Hepatocyte (in vitro differentiated cells): ENCODE data around the gene SLX4. TPM values are rescaled to one million over a fixed set of nuclear protein-coding genes. Genes with fewer than 3 reads are reported as not detected.

Source experiments
- DNase-seq: peaks from one replicate; pipeline ENCODE4 v3.0.0-alpha.2; 2016; ENCODE audit warnings: low spot score
- H2AFZ ChIP-seq: fragments of 200-600 bp; sonication (generic); 2 replicates; pipeline ENCODE4 v1.6.0; 2016; ENCODE audit warnings: antibody characterized with exemption, mild to moderate bottlenecking
- H3K27ac ChIP-seq: fragments of 200-600 bp; sonication (generic); 2 replicates; pipeline ENCODE4 v1.5.1; 2016; ENCODE audit warnings: mild to moderate bottlenecking
- H3K27me3 ChIP-seq: fragments of 200-600 bp; sonication (generic); 2 replicates; pipeline ENCODE4 v1.6.1; 2016
- H3K36me3 ChIP-seq: fragments of 200-600 bp; sonication (generic); replicated peaks from 2 replicates; pipeline ENCODE4 v1.5.1; 2016; ENCODE audit warnings: low read depth; ENCODE audit not compliant: insufficient read depth
- H3K4me1 ChIP-seq: fragments of 200-600 bp; sonication (generic); 2 replicates; pipeline ENCODE4 v1.5.1; 2016; ENCODE audit warnings: mild to moderate bottlenecking, moderate library complexity; ENCODE audit not compliant: insufficient read depth
- H3K4me2 ChIP-seq: fragments of 200-600 bp; sonication (generic); 2 replicates; pipeline ENCODE4 v1.6.0; 2016
- H3K4me3 ChIP-seq: fragments of 200-600 bp; sonication (generic); 2 replicates; pipeline ENCODE4 v1.5.1; 2016; ENCODE audit warnings: mild to moderate bottlenecking
- H3K79me2 ChIP-seq: fragments of 200-600 bp; sonication (generic); 2 replicates; pipeline ENCODE4 v1.6.0; 2017; ENCODE audit warnings: mild to moderate bottlenecking
- H3K9me2 ChIP-seq: fragments of 200-600 bp; sonication (generic); replicated peaks from 2 replicates; pipeline ENCODE4 v1.6.0; 2017; ENCODE audit warnings: mild to moderate bottlenecking; ENCODE audit not compliant: insufficient read depth
- H3K9me3 ChIP-seq: fragments of 200-600 bp; sonication (generic); 2 replicates; pipeline ENCODE4 v1.5.1; 2016; ENCODE audit warnings: low read depth, mild to moderate bottlenecking
- H4K20me1 ChIP-seq: fragments of 200-600 bp; sonication (generic); 2 replicates; pipeline ENCODE4 v1.6.0; 2016; ENCODE audit warnings: mild to moderate bottlenecking; ENCODE audit not compliant: insufficient read depth, poor library complexity, severe bottlenecking
- EZH2 ChIP-seq: fragments of 200-600 bp; sonication (generic); IDR thresholded peaks from 2 replicates; pipeline ENCODE4 v1.6.1; 2016; ENCODE audit warnings: antibody characterized with exemption, mild to moderate bottlenecking, borderline replicate concordance
- EZH2phosphoT487 ChIP-seq: fragments of 200-600 bp; sonication (generic); IDR thresholded peaks from one replicate; pipeline ENCODE4 v1.6.1; 2018; ENCODE audit warnings: antibody characterized with exemption, mild to moderate bottlenecking, low read depth, moderate library complexity; ENCODE audit not compliant: unreplicated experiment, severe bottlenecking
- WGBS: methylation state at CpG from one replicate; pipeline ENCODE4 v1.1.6; 2016; ENCODE audit warnings: low lambda C conversion rate; ENCODE audit errors: missing lambda C conversion rate; 5-methylcytosine and 5-hydroxymethylcytosine counted together
- polyA plus RNA-seq: library from polyadenylated mRNA; unstranded; fragments of >200 nt; fragmentation: Nextera tagmentation; extraction: Ambion mirVana; gene quantifications from 2 replicates; pipeline ENCODE4 v1.2.1, GENCODE V29; 2016
- total RNA-seq: library from RNA; depleted of rRNA; stranded (reverse); fragments of >200 nt; gene quantifications from 2 replicates; pipeline ENCODE4 v1.2.3, GENCODE V29; 2014
- TF ChIP-seq, protein P1 (sequence below): fragments of 200-600 bp; sonication (generic); IDR thresholded peaks from 2 replicates; pipeline ENCODE4 v1.5.1; 2016; ENCODE audit warnings: antibody characterized with exemption, mild to moderate bottlenecking; ENCODE audit not compliant: poor library complexity

Gene SLX4
- total and polyA plus RNA-seq, 2 experiments from 2014 or later = 1.9 to 4.6 TPM

DNA sequence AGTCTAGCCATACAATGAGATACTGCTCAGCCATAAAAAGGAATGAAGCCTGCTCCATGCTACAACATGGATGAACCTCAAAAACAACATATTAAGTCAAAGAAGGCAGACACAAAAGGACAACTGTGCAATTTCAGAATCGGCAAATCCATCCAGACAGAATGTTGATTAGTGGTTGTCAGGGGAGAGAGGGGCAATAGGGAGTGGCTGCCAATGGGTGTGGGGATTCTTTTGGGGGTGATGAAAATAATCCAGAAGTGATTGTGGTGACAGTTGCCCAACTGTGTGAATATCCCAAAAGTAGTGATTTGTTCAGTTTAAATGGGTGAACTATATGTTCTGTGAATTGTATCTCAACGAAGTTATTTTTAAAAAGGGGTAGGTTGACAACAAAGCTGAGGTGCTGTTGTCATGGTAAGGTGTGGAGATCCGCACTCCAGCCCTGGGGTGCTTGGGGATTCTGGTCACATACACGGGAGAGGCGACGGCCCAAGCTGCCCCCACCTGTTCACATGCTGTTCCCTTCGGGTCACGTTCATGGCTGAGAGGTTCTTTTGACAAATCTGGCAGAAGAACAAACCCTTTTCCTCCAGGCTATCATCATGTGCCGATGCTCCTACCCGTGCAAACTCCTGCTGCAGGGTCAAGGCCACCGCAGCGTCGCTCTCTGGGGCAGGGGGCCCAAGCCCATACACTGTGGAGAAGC lies 9.6 kb downstream of the SLX4 start:
- Histone ChIP-seq H3K79me2 (no peaks in the 10 kb centered on the region), H2AFZ (no peak overlapping the region), H3K4me3 (no peak overlapping the region), H3K36me3 (no peaks in the 10 kb centered on the region), H3K4me1 (no peaks in the 10 kb centered on the region), H3K27me3 (no peaks in the 10 kb centered on the region), H3K27ac (no peak overlapping the region), H3K9me3 (peaks cover 5% of the 10 kb centered on the region), H4K20me1 (no peaks in the 10 kb centered on the region), H3K4me2 (no peak overlapping the region), H3K9me2 (no peaks in the 10 kb centered on the region)
- WGBS = 99% methylated on average over 13 of the region's 13 CpGs
- no peak for TF ChIP-seq EZH2phosphoT487
- DNase-seq = no peak

DNA sequence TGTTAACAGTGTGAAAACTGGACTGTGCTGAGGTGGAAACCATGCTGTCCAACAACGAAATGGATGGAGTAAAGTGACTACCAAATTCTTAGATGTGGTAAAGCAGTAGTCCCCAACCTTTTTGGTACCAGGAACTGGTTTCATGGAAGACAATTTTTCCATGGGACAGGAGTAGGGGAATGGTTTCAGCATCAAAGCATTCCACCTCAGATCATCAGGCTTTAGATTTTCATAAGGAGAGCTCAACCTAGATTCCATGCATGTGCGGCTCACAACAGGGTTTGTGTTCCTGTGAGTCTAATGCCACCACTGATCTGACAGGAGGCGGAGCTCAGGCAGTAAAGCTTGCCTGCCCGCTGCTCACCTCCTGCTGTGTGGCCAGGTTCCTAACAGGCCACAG lies 11.5 kb downstream of the SLX4 start:
- no peaks in the 10 kb centered on the region for H3K79me2 ChIP-seq
- no peaks in the 10 kb centered on the region for H3K4me1 ChIP-seq
- TF ChIP-seq EZH2phosphoT487 (no peak), EZH2 (no peak)
- TF ChIP-seq, protein P1, sequence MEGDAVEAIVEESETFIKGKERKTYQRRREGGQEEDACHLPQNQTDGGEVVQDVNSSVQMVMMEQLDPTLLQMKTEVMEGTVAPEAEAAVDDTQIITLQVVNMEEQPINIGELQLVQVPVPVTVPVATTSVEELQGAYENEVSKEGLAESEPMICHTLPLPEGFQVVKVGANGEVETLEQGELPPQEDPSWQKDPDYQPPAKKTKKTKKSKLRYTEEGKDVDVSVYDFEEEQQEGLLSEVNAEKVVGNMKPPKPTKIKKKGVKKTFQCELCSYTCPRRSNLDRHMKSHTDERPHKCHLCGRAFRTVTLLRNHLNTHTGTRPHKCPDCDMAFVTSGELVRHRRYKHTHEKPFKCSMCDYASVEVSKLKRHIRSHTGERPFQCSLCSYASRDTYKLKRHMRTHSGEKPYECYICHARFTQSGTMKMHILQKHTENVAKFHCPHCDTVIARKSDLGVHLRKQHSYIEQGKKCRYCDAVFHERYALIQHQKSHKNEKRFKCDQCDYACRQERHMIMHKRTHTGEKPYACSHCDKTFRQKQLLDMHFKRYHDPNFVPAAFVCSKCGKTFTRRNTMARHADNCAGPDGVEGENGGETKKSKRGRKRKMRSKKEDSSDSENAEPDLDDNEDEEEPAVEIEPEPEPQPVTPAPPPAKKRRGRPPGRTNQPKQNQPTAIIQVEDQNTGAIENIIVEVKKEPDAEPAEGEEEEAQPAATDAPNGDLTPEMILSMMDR = no peak
- no peaks in the 10 kb centered on the region for H3K27me3 ChIP-seq
- H3K27ac ChIP-seq = no peak overlapping the region
- DNase-seq = no peak
- no peak overlapping the region for H3K4me3 ChIP-seq
- no peaks in the 10 kb centered on the region for H3K36me3 ChIP-seq
- H2AFZ ChIP-seq = no peak overlapping the region
- WGBS = 99% methylated on average over 4 of the region's 4 CpGs
- no peak overlapping the region for H3K4me2 ChIP-seq
- no peaks in the 10 kb centered on the region for H4K20me1 ChIP-seq
- H3K9me2 ChIP-seq = no peaks in the 10 kb centered on the region
- H3K9me3 ChIP-seq = peaks cover 5% of the 10 kb centered on the region

DNA sequence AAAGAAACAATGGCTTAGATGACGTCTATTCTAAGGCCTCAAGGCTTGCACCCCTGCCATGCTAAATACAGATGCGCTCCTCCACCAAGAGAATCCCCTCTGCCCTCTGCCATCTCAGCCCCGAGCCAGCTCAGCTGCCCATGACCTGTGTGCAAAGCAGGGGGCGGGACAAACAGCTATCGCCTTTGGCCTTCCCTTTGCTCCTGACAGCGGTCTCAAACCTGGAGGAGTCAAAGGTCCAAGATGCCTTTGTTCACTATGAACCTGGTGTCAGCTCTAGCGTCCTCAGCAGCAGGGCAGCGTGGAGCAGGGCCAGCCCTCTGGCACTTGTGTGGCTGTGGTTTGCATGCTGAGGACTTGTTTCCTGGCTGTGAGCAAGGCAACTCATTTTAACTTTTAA lies 12.3 kb downstream of the SLX4 start:
- DNase-seq = no peak
- Histone ChIP-seq H3K36me3 (no peaks in the 10 kb centered on the region), H3K4me1 (no peaks in the 10 kb centered on the region), H3K4me2 (no peak overlapping the region), H3K27ac (no peak overlapping the region), H4K20me1 (no peaks in the 10 kb centered on the region), H3K9me3 (peaks cover 5% of the 10 kb centered on the region), H3K27me3 (no peaks in the 10 kb centered on the region), H2AFZ (no peak overlapping the region), H3K9me2 (no peaks in the 10 kb centered on the region), H3K79me2 (no peaks in the 10 kb centered on the region), H3K4me3 (no peak overlapping the region)
- TF ChIP-seq EZH2 (no peak), EZH2phosphoT487 (no peak)
- TF ChIP-seq, protein P1 = no peak
- 95% methylated on average over 8 of the region's 8 CpGs for WGBS

DNA sequence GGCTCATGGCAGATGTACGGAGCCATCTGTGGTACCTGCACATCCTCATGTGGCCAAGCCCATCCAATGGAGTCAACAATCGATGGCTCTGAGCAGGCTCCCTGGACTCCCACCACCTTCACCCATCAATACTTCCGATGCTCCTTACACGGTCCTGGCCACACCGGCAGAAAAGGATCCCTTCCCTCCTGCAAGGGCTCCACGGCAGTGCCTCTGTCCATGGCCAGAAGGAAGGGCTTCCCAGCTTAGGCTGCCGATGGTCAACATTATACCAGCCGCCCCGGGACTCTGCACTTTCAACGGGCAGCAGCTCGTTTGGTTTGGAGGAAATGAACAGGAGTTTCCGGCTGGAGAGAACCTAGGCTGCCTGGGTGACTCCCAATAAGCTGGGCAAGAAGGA lies 13.2 kb downstream of the SLX4 start:
- Histone ChIP-seq H3K79me2 (no peaks in the 10 kb centered on the region), H4K20me1 (no peaks in the 10 kb centered on the region), H3K4me1 (no peaks in the 10 kb centered on the region), H3K27me3 (no peaks in the 10 kb centered on the region), H3K27ac (no peak overlapping the region), H3K9me3 (peaks cover 5% of the 10 kb centered on the region), H2AFZ (no peak overlapping the region), H3K36me3 (no peaks in the 10 kb centered on the region), H3K4me3 (no peak overlapping the region), H3K4me2 (no peak overlapping the region), H3K9me2 (no peaks in the 10 kb centered on the region)
- TF ChIP-seq EZH2phosphoT487 (no peak), EZH2 (no peak)
- TF ChIP-seq, protein P1 = no peak
- 99% methylated on average over 12 of the region's 12 CpGs for WGBS
- DNase-seq = no peak
